ENCODE measurements around the gene PPP1CA. TPM values are rescaled to one million over a fixed set of nuclear protein-coding genes. Genes with fewer than 3 reads are reported as not detected.

The PPP1CA gene
- polyA plus RNA-seq, 1 donor (not counting 4 experiments of a cell fraction or from before 2014, with no cell fraction given): 122 TPM

- no peaks in the 10 kb centered on the region for H4K20me1 ChIP-seq (ENCODE audit: control insufficient read depth, extremely low read depth, insufficient read depth, low read length)
- DNase-seq (ENCODE audit: low read depth, low spot score) (no peak), FAIRE-seq (no peak)
- H3K36me3 ChIP-seq (ENCODE audit: control insufficient read depth in 2 of 2, extremely low read depth in 1 of 2, insufficient read depth in 2 of 2, low read length in 2 of 2): no peaks in the 10 kb centered on the region
- dilution Hi-C loops (cut with MboI; ENCODE audit: extremely low pct_ligation_motif_present, low sequenced_read_pairs): no loop called here
- no peaks in the 10 kb centered on the region for H3K9me3 ChIP-seq (ENCODE audit: control insufficient read depth, low read depth, low read length)
- no peak overlapping the region for H3K27ac ChIP-seq (ENCODE audit: control insufficient read depth, insufficient read depth, low read length)
- H3K4me3 ChIP-seq (ENCODE audit: control insufficient read depth in 2 of 3, extremely low read depth in 1 of 3, insufficient read depth in 2 of 3, low read depth in 1 of 3, low read length in 3 of 3): no peak overlapping the region
- no peak overlapping the region for H3K4me2 ChIP-seq (ENCODE audit: control insufficient read depth, extremely low read depth, insufficient read depth, low read depth, low read length)
- no peaks in the 10 kb centered on the region for H3K9me1 ChIP-seq (ENCODE audit: control insufficient read depth, extremely low read depth, insufficient read depth, low read length)
- no peak for TF ChIP-seq EZH2 (IDR thresholded peaks at IDR 0.05; ENCODE audit: low read length)
- TF ChIP-seq, protein P1, sequence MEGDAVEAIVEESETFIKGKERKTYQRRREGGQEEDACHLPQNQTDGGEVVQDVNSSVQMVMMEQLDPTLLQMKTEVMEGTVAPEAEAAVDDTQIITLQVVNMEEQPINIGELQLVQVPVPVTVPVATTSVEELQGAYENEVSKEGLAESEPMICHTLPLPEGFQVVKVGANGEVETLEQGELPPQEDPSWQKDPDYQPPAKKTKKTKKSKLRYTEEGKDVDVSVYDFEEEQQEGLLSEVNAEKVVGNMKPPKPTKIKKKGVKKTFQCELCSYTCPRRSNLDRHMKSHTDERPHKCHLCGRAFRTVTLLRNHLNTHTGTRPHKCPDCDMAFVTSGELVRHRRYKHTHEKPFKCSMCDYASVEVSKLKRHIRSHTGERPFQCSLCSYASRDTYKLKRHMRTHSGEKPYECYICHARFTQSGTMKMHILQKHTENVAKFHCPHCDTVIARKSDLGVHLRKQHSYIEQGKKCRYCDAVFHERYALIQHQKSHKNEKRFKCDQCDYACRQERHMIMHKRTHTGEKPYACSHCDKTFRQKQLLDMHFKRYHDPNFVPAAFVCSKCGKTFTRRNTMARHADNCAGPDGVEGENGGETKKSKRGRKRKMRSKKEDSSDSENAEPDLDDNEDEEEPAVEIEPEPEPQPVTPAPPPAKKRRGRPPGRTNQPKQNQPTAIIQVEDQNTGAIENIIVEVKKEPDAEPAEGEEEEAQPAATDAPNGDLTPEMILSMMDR (optimal IDR thresholded peaks at IDR 0.05 in 1 of 3, IDR thresholded peaks at IDR 0.05 in 1 of 3, conservative IDR thresholded peaks at IDR 0.05 in 1 of 3; ENCODE audit: extremely low read depth in 1 of 3, insufficient read depth in 2 of 3, low read length in 3 of 3): no peak
- H3K79me2 ChIP-seq (ENCODE audit: control insufficient read depth, insufficient read depth, low read length): no peaks in the 10 kb centered on the region
- H3K4me1 ChIP-seq (ENCODE audit: control insufficient read depth, extremely low read depth, insufficient read depth, low read length): no peaks in the 10 kb centered on the region
- no peak overlapping the region for H3K9ac ChIP-seq (ENCODE audit: control insufficient read depth, extremely low read depth, insufficient read depth, low read length)
- H2AFZ ChIP-seq (ENCODE audit: control insufficient read depth, low read length): no peak overlapping the region
- peaks cover 6% of the 10 kb centered on the region for H3K27me3 ChIP-seq (ENCODE audit: control insufficient read depth, extremely low read depth, insufficient read depth, low read length)
Observed at GRCh38 chr11:67408437-67409200, 7.0 kb upstream of the PPP1CA start.

DNA sequence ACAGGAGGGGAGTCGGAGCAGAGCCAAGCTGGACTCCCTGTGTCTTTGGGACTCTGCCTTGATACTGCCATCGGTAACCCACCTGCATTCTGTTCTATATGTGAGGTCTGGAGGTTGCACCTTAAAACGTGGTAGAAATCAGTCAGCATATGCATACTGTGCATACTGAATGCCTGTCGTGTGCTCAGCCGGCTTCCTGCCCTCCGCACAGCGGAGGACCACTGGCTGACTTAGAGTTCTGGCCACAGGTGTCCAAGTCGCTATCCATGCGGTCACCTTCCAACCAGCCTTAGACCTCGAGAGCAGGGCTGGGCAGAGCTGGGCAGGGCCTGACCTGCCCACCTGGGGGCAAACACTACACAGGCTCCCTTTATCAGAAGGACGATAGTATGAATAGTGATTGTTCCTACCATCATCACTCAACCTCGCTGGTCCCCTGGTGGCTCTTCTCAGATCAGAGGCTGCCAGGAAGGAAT lies 6.1 kb upstream of the PPP1CA start:
- Histone ChIP-seq H3K9ac (ENCODE audit: control insufficient read depth, extremely low read depth, insufficient read depth, low read length) (no peak overlapping the region), H3K79me2 (ENCODE audit: control insufficient read depth, insufficient read depth, low read length) (no peaks in the 10 kb centered on the region), H4K20me1 (ENCODE audit: control insufficient read depth, extremely low read depth, insufficient read depth, low read length) (no peaks in the 10 kb centered on the region), H3K9me1 (ENCODE audit: control insufficient read depth, extremely low read depth, insufficient read depth, low read length) (no peaks in the 10 kb centered on the region), H3K4me1 (ENCODE audit: control insufficient read depth, extremely low read depth, insufficient read depth, low read length) (no peaks in the 10 kb centered on the region), H2AFZ (ENCODE audit: control insufficient read depth, low read length) (no peak overlapping the region), H3K27ac (ENCODE audit: control insufficient read depth, insufficient read depth, low read length) (no peak overlapping the region), H3K27me3 (ENCODE audit: control insufficient read depth, extremely low read depth, insufficient read depth, low read length) (peaks cover under 1% of the 10 kb centered on the region), H3K4me3 (ENCODE audit: control insufficient read depth in 2 of 3, extremely low read depth in 1 of 3, insufficient read depth in 2 of 3, low read depth in 1 of 3, low read length in 3 of 3) (no peak overlapping the region), H3K4me2 (ENCODE audit: control insufficient read depth, extremely low read depth, insufficient read depth, low read depth, low read length) (no peak overlapping the region), H3K9me3 (ENCODE audit: control insufficient read depth, low read depth, low read length) (no peaks in the 10 kb centered on the region), H3K36me3 (ENCODE audit: control insufficient read depth in 2 of 2, extremely low read depth in 1 of 2, insufficient read depth in 2 of 2, low read length in 2 of 2) (no peaks in the 10 kb centered on the region)
- TF ChIP-seq EZH2 (IDR thresholded peaks at IDR 0.05; ENCODE audit: low read length): no peak
- DNase-seq (ENCODE audit: low read depth, low spot score): no peak
- no peak for FAIRE-seq
- dilution Hi-C loops (cut with MboI; ENCODE audit: extremely low pct_ligation_motif_present, low sequenced_read_pairs): no loop called here

Data from keratinocyte (primary cell).